NCI-H510A treated with DMSO at 0.1 percent for 48 hours (cell line): Measurements from ENCODE around the gene PIP5K1A.
A peak's percentile ranks its signal among the peaks of the same experiment; 100 is the strongest.
"Not testable (repeated sequence)": the region's sequence is repeated elsewhere in the genome, so short reads cannot be mapped to it uniquely, and the experiment has no call there.

Experiments
- DNase-seq: peaks from one replicate; lab custom pipeline; 2025; lab: John Stamatoyannopoulos, UW

PIP5K1A gene

DNA sequence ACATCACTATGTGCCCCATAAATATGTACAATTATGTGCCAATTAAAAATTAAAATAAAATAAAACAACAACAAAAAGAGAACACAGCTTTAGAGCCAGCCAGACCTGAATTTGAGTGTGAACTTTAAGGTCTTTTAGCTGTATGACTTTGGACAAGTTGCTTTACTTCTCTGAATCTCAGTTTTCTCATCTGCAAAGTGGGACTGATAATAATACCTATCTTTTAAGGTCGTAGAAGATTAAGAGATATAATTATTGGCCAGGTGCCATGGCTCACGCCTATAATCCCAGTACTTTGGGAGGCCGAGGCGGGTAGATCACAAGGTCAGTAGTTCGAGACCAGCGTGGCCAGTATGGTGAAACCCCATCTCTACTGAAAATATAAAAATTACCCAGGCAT lies 5.0 kb upstream of the PIP5K1A start:
- DNase-seq: no peak

DNA sequence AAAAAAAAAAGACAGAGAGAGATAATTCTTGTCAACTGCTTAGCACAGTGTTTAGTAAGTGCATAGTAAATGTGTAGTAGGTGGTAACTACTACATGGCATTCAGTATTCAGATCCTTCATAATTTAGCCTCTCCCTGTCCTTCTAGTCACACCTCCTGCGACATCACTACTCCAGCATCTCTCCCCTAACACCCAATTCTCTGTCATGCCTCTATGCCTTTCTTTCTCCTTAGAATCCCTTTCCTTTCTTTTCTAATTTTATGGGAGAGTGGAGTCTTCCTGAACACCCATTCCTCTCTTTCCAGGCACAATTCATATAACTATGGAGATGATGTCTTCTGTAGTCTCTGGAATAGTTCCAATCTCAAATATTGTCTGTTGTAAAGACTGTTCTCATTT lies 4.5 kb upstream of the PIP5K1A start:
- no peak for DNase-seq

DNA sequence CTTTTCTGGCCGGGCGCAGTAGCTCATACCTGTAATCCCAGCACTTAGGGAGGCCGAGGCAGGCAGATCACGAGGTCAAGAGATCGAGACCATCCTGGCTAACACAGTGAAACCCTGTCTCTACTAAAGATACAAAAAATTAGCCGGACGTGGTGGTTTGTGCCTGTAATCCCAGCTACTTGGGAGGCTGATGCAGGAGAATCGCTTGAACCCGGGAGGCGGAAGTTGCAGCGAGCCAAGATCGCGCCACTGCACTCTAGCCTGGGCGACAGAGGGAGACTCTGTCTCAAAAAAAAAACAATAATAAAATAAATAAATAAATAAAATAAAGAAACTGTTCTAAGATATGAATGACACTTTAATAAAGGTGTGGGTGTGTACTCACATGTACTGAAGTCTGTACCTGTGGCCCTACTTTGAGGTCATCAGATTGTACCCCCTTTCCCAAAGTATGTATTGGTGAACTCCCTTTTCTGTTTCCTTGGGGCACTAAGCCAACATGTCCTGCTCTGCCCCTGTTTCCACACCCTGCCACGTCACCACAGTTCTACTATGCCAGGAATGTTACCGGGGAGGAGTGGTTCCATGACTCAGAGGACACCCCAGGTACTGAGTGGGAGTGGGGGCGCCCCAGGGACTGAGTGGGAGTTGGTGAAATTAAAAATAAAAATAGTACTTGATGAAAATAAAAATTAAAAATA lies 3.3 kb upstream of the PIP5K1A start:
- DNase-seq: not testable (repeated sequence)

DNA sequence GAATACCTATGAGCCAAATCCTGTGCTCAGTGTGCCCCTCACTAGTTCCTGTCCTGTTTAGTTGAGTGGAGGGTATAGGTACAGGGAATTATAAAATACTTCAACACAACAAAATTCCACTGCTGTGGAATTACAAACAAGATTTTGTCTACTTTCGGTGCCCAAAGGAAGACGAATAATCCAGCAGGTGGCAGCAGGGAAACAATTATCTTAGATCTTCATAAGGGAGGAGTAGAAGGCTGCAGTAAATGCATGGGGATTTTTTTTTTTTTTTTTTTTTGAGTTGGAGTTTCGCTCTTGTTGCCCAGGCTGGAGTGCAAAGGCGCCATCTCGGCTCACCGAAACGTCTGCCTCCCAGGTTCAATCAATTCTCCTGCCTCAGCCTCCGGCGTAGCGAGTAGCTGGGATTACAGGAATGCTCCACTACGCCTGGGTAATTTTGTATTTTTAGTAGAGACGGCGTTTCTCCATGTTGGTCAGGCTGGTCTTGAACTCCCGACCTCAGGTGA lies 2.0 kb upstream of the PIP5K1A start:
- DNase-seq: peak; percentile 83

DNA sequence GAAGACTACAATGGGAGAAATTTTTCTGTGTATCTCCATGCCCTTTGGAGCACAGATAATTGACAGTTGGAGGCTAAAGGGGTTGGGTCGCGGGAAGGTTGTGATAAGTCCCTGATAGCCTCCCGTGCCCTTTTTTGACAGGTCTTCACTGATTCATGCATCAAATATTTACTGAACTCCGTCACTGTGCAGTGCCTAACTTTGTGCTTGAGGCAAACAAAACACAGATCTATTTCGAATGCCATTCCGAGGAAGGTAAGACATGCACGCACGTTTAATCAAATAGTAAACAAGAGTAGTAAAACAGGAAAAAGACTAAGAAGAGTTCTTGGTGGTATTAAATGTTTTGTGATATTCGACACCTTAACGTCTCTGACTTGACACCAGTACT lies 494 bp upstream of the PIP5K1A start:
- DNase-seq: peak; percentile 77

DNA sequence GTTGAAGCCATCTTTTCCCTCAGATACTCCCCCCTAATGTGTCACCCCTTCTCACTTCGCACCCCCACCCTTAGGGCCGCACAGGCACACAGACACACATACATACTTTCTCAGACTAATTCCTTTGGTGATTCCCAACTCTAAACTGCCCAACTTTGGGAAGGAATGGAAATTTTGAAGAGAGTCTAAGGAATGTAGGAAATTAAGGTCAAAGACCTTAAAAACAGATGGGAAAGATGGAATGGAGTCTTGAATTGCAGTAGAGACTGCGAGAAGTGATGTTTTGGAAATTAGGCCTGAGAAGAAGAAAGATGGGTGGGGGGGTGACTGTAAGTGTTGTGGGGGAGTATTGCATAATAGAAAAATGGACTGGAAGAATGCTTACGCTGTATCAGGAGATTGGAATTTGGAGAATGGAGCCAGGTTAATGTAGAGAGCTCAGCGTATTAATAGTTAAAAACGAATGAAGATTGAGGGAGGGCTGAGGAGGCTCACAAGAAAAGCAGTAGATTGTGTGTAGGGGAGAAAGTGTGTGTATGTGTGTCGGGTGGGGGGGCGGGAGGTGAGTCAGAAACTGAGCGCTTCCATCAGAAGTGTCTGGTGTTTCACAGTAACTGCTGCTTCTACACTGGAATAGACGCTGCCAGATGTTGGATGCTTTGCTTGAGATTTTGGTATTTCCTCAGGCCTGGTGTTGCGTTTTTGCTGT lies 1.7 kb downstream of the PIP5K1A start:
- DNase-seq: no peak

DNA sequence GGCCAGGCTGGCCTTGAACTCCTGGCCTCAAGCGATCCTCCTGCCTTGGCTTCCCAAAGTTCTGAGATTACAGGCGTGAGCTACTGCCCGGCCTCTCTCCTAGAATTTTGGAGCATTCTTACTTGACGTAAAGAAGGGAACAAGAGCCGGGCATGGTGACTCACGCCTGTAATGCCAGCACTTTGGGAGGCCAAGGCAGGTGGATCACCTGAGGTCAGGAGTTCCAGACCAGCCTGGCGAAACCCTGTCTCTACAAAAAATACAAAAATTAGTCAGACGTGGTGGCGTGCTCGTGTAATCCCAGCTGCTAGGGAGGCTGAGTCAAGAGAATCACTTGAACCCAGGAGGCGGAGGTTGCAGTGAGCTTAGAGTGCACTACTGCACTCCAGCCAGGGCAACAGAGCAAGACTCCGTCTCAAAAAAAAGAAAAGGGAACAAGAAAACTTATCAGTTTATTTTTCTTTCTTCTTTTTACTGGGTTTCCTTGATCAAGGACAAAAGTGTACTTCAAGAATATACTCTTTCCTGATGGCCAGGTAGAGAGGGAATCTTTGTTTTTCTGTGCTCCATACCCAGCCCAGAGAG lies 7.1 kb downstream of the PIP5K1A start:
- not testable (repeated sequence) for DNase-seq

DNA sequence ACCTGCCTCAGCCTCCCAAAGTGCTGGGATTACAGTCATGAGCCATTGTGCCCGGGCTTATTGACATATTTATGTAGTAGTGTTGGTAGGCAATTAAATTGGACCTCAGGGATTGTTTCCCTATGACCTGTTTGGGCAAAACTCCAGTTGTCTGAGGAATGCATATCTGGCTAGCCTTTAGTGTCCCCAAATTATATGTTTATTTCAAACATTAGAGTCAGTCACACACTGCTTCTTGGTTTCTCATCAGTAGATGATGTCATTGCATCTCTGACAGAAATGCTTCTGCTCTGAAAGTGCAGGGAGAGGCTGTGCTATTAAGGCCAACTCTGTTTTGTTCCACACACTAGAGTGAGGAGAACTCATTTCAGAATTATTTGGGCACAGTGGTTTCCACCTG lies 12.5 kb downstream of the PIP5K1A start:
- DNase-seq: no peak

DNA sequence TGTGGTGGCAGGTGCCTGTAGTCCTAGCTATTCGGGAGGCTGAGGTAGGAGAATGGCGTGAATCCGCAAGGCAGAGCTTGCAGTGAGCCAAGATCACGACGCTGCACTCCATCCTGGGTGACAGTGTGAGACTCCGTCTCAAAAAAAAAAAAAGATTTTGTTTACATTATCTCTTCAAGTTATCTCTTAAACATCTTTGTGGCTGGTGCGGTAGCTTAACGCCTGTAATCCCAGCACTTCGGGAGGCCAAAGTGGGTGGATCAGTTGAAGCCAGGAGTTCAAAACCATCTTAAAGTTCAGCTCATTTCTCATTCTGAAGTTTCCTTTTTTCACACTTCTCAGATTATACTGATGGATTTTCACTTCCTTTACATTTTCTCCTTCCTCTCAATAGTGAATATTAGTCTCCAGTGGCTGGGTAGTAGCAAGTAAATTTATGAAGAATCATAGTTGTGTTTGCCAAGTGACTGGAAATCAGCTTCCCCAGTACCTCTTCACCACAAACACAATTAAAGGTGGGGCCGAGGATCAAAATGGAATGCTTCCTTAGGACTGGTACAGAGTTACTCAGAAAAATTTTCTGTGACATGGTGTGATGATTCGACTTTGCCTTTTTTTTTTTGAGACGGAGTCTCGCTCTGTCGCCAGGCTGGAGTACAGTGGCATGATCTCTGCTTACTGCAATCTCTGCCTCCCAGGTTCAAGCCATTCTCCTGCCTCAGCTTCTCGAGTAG lies 13.8 kb downstream of the PIP5K1A start:
- no peak for DNase-seq

DNA sequence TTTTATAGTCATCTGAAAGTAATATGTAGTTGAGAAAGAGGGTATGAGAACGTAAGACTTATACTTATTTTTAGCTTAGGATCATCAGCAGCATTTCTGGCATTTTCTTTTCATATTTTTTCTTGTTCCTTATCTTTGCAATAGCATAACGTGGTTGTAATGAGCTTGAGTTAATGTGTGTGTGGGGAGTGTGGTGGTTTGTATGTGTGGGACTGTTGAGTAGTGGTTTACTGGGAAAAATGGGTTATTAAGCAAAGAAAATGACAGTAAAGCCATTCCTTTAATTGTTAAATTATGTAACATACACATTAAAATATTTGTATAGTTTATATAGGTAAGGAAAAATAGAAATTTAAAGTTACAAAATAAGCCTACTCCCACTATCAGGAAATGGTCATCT lies 15.2 kb downstream of the PIP5K1A start:
- DNase-seq: no peak

DNA sequence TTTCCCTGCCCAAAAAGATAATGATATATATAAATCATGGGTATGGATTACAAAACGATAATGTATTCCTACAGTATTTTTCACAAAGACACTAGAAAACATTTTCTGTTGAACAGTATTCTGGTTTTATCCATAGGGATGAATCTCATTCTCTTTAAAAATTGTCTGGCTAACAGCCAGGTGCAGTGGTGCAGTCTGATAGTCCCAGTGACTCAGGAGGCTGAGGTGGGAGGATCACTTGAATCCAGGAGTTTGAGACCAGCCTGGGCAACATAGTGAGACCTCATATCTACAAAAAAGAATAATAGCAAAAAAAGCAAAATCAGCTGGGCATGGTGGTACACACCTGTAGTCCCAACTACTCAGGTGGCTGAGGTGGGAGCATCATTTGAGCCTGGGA lies 23.3 kb downstream of the PIP5K1A start:
- DNase-seq: no peak

DNA sequence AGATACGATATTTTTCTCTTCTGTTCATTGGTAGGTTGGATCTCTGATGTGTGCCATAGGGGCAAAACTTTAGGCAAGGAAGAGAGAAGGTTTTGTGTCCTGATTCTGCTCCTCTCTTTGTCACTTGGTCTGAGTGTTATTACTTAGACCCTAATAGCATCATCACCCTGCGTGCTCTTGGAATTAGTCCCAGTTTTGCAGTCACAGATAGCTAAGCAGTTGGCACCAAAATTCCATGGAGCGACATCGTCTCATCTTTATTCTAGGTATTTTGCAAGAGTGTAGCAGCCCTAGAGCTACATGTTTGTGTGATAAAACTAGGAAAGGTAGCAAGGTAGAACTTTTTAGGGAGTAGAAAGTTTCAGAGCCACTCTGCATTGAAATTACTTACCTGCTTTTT lies 23.8 kb downstream of the PIP5K1A start:
- DNase-seq: no peak

DNA sequence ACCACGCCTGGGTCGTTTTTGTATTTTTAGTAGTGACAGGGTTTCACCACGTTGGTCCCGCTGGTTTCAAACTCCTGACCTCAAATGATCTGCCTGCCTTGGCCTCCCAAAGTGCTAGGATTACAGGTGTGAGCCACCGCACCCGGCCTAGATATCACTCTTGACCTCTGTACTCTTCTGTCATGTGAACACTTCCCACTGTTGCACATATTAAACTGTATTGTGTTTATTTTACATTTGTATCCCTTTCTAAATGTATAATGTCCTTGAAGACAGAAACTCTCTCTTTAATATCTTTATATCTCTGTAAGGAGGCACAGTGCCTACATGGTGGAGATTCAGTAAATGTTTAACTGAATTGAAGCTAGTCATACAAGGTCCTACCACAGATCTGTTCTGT lies 36.9 kb downstream of the PIP5K1A start:
- no peak for DNase-seq

DNA sequence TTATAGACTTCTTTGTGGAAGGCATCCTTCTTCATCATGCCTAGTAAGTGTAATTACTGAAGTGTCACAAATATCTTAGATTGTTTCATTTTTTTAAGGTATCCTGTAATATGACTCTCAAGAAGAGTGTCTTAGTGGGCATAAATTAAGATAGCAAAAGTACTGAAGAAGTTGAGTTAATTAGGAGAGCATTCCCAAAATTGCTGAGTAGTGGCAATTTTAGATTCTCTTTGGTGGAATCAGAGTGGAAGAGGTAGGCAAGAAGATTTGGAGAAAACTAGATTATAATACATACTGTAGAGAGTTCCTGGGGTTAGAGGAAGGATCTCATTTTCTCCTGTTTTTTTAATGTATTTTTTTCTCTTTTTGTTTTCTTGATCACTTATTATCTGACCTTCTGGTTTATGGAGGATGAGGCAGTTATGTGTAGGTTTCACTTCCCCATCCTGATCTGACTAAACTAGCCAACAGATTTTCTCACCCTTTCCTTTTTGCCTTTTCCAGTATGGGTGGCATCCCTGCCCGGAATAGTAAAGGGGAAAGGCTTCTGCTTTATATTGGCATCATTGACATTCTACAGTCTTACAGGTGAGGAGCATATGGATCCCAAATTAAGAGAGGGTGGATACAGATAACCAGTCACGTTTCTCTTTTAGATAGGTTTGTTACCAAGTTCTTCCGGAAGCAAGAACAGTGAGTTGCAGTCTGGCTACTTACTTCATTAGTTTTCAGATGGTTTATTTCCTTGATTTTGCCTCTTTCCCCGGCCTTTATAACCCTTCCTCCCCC lies 39.5 kb downstream of the PIP5K1A start:
- no peak for DNase-seq

DNA sequence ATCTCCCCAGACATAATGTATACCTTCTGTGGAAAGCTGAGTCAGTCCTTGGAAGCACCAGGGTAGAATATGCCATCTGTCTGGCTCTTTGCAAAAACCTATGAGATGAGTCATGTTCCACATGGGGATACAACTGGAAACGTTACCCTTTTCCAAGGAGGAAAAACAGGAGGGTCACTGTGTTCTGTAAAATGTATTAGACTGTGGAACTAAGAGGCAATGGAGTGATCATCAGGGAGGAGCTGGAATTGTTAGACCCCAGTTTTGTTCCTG lies 40.1 kb downstream of the PIP5K1A start:
- no peak for DNase-seq

DNA sequence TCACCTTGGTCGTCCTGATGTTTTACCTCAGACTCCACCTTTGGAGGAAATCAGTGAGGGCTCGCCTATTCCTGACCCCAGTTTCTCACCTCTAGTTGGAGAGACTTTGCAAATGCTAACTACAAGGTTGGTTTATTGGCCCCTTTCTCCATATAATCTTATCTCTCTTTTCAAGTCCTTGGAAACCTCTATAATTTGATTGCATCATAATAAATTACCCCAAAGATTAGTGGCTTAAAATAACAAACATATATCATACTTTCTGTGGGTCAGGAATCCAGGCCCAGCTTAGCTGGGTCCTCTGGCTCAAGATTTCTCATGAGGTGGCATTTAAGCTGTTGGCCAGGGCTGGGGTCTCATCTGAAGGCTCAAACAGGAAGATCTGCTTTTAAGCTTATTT lies 44.1 kb downstream of the PIP5K1A start:
- no peak for DNase-seq

DNA sequence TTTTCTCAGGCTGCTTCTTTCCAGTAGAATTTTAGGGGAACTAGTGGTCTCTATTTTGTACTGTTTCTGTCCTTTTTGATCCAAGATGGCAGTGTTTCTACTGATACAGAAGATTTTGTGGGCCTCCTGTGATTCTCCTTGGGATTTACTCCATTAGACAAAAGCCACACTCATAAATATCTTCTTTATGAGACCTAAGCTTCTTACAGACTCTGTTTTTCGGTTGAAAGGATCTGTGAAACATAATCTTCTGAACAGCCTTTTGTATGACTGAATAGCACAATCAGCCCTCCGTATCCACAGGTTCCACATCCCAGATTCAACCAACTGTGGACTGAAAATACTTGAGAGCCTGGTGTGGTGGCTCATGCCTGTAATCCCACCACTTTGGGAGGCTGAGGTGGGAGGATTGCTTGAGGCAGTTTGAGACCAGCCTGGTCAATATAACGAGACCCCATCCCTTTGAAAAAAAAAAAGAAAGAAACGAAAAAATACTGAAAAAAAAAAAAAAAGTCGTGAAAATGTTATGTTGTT lies 45.4 kb downstream of the PIP5K1A start:
- no peak for DNase-seq

DNA sequence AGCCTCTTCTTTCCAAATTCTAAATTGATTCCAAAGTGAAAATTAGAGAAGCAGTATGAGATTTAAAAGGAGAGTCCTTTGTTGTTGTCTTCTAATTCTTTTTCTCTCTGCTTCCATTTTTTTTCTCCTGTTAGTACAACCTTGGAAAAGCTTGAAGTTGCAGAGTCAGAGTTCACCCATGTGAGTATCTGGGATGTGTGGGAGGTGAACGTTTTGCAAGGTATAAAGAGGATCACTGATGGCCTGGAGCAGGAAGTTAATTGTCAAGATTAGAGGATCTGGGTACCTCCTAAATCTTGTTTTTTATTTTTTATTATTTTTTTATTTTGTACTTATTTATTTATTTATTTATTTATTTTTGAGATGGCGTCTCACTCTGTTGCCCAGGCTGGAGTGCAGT lies 48.4 kb downstream of the PIP5K1A start:
- no peak for DNase-seq

DNA sequence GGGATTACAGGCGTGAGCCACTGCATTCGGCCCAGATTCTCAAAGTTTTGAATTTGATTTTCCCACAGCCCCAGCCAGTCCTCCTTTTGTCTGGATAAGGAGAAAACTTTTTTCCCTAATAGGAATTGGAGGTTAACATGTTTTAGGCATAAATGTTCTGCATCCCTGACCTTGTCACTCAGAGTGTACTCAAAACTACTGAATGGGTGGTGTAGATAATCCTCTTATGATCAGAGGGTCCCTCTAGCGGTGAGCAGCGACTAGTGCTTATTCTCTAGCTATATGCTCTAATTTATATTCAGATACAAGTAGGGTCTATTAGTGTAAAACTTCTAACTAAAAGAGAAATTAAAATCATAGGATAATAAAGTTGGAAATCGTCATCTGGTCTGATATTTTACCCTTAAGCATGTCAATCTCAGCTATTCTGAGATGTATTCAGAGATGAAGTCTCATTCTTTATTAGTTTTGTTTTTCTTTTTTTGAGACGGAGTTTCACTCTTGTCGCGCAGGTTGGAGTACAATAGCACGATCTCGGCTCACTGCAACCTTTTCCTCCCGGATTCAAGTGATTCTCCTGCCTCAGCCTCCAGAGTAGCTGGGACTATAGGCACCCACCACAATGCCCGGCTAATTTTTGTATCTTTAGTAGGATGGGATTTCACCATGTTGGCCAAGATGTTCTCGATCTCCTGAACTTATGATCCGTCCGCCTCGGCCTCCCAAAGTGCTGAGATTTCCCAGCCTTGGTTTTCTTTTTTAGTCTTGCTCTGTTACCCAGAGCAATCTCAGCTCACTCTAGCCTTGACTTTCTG lies 53.5 kb downstream of the PIP5K1A start:
- peak; percentile 93 for DNase-seq

DNA sequence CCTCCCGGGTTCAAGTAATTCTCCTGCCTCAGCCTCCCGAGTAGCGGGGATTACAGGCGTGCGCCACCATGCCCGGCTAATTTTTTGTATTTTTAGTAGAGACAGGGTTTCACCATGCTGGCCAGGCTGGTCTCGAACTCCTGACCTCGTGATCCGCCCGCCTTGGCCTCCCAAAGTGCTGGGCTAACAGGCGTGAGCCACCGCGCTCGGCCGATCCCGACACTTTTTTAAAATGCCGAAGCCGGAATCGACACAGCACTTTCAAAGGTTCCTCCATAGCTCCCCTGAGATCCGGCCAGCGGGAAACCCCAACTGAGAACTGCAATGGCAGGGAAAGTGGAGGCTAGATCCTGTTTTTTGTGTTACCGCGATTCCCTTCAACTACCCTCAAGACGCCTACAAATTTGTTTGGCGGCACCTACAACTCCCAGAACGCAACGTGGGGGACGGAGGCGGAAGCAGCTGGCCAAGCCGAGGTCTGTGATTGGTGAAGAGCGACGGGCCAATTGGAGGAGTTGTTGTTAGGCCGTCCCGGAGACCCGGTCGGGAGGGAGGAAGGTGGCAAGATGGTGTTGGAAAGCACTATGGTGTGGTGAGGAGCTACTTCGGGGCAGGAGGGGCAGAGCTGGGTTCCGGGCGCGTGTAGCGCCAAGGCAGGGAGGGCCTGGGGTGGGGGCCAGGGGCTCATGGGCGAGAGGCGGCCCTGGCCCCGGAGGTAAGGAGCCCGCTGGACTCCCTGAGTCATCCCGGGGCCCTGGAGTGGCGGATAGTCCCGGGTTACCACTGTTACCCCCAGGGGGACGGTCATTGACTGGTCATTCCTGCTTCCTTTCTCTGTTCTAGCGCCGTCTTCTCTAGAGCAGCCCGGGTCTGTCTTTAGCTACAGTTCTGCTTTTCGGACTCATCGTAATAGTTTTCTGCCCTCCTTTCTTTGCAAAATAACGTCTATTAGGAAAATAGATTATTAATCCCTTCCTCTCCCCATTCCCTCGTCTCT lies 56.2 kb downstream of the PIP5K1A start, which contains the start of gene PSMD4:
TSS of gene PSMD4 (plus strand) at position 518 of the 997 bp plus-strand sequence. CDS start at position 567, 49 bp downstream.
- peak; percentile 95 for DNase-seq
